Hepatocyte (in vitro differentiated cells): Measurements from ENCODE around the gene BEST1.
"Not testable (repeated sequence)": the region's sequence is repeated elsewhere in the genome, so short reads cannot be mapped to it uniquely, and the experiment has no call there.

Experiments
- EZH2 ChIP-seq: fragments of 200-600 bp; sonication (generic); IDR thresholded peaks from 2 replicates; pipeline ENCODE4 v1.6.1; 2016; ENCODE audit warnings: antibody characterized with exemption, mild to moderate bottlenecking, borderline replicate concordance
- EZH2phosphoT487 ChIP-seq: fragments of 200-600 bp; sonication (generic); IDR thresholded peaks from one replicate; pipeline ENCODE4 v1.6.1; 2018; ENCODE audit warnings: antibody characterized with exemption, mild to moderate bottlenecking, low read depth, moderate library complexity; ENCODE audit not compliant: unreplicated experiment, severe bottlenecking
- TF ChIP-seq, protein P1 (sequence below): fragments of 200-600 bp; sonication (generic); IDR thresholded peaks from 2 replicates; pipeline ENCODE4 v1.5.1; 2016; ENCODE audit warnings: antibody characterized with exemption, mild to moderate bottlenecking; ENCODE audit not compliant: poor library complexity

- TF ChIP-seq, protein P1, sequence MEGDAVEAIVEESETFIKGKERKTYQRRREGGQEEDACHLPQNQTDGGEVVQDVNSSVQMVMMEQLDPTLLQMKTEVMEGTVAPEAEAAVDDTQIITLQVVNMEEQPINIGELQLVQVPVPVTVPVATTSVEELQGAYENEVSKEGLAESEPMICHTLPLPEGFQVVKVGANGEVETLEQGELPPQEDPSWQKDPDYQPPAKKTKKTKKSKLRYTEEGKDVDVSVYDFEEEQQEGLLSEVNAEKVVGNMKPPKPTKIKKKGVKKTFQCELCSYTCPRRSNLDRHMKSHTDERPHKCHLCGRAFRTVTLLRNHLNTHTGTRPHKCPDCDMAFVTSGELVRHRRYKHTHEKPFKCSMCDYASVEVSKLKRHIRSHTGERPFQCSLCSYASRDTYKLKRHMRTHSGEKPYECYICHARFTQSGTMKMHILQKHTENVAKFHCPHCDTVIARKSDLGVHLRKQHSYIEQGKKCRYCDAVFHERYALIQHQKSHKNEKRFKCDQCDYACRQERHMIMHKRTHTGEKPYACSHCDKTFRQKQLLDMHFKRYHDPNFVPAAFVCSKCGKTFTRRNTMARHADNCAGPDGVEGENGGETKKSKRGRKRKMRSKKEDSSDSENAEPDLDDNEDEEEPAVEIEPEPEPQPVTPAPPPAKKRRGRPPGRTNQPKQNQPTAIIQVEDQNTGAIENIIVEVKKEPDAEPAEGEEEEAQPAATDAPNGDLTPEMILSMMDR, result not testable (repeated sequence)
- TF ChIP-seq EZH2, EZH2phosphoT487: not testable (repeated sequence)
Observed at GRCh38 chr11:61953632-61954031, 3.5 kb downstream of the BEST1 start.
